ENCODE measurements around the gene PLCB4.

PLCB4 gene

GRCh38 chr20:9154464-9155024 lies 85.7 kb downstream of the PLCB4 start:
- no peak overlapping the region for H3K27ac ChIP-seq (replicated peaks)
- DNase-seq (ENCODE audit: low read depth in 1 of 2, low spot score in 1 of 2), result no peak
- H3K27me3 ChIP-seq (ENCODE audit: insufficient read depth, poor library complexity, severe bottlenecking), result no peaks in the 10 kb centered on the region
- H3K4me3 ChIP-seq (replicated peaks; ENCODE audit: insufficient read depth, low read length), result no peak overlapping the region
- TF ChIP-seq SPI1 (IDR thresholded peaks at IDR 0.05; ENCODE audit: borderline replicate concordance, low read depth) (no peak), CTCF (IDR thresholded peaks at IDR 0.05; ENCODE audit: insufficient read depth, low read length) (no peak), REST (IDR thresholded peaks at IDR 0.05; ENCODE audit: insufficient replicate concordance, low read depth) (no peak), GABPA (IDR thresholded peaks at IDR 0.05; ENCODE audit: low read depth) (no peak)

DNA sequence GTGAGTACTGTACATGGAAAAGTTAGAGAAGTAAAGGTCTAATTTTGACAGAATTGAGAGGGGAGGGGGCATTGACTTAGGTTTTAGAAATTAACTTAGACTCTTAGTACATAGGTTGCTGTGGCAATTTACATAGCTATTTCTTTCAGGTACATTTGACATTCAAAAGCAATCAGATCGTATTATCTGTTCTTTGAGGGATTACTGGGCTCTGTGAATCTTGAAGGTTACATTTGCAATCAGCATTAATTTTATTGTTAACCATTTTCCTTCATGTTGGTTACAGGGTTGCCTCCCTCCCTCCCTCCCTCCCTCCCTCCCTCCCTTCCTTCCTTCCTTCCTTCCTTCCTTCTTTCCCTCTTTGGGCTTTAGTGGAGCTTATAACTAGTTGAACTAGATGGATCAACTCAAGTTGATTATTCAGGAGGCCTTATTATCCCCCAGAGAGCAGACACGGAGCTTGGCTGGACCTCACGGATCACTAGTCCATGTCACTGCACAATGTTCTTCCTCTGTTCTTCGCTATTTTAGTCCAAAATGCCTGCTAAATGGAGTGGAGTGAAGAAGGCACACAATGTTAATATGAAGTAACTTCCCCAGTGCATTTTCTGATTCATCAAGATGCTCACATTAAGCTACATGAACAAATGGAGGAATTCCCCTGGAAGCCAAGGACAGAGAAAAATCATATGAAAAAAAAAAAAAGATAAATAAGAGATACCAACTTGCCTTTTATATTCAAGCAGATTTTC lies 87.8 kb downstream of the PLCB4 start:
- H3K27me3 ChIP-seq (ENCODE audit: insufficient read depth, poor library complexity, severe bottlenecking), result no peaks in the 10 kb centered on the region
- DNase-seq (ENCODE audit: low read depth in 1 of 2, low spot score in 1 of 2), result no peak
- no peak overlapping the region for H3K27ac ChIP-seq (replicated peaks)
- no peak for TF ChIP-seq CTCF (IDR thresholded peaks at IDR 0.05; ENCODE audit: insufficient read depth, low read length)
- TF ChIP-seq POLR2AphosphoS5 (IDR thresholded peaks at IDR 0.05; ENCODE audit: low read depth), result no peak
- TF ChIP-seq REST (IDR thresholded peaks at IDR 0.05; ENCODE audit: insufficient replicate concordance, low read depth), result no peak
- no peak for TF ChIP-seq GABPA (IDR thresholded peaks at IDR 0.05; ENCODE audit: low read depth)
- TF ChIP-seq SPI1 (IDR thresholded peaks at IDR 0.05; ENCODE audit: borderline replicate concordance, low read depth), result no peak
- no peak overlapping the region for H3K4me3 ChIP-seq (replicated peaks; ENCODE audit: insufficient read depth, low read length)

GRCh38 chr20:9160331-9160730 lies 91.4 kb downstream of the PLCB4 start:
- no peak overlapping the region for H3K4me3 ChIP-seq (replicated peaks; ENCODE audit: insufficient read depth, low read length)
- no peaks in the 10 kb centered on the region for H3K27me3 ChIP-seq (ENCODE audit: insufficient read depth, poor library complexity, severe bottlenecking)
- no peak overlapping the region for H3K27ac ChIP-seq (replicated peaks)
- no peak for DNase-seq (ENCODE audit: low read depth in 1 of 2, low spot score in 1 of 2)
- no peak for TF ChIP-seq CTCF (IDR thresholded peaks at IDR 0.05; ENCODE audit: insufficient read depth, low read length)
- TF ChIP-seq GABPA (IDR thresholded peaks at IDR 0.05; ENCODE audit: low read depth), result no peak
- TF ChIP-seq SPI1 (IDR thresholded peaks at IDR 0.05; ENCODE audit: borderline replicate concordance, low read depth), result no peak
- no peak for TF ChIP-seq POLR2AphosphoS5 (IDR thresholded peaks at IDR 0.05; ENCODE audit: low read depth)
- TF ChIP-seq REST (IDR thresholded peaks at IDR 0.05; ENCODE audit: insufficient replicate concordance, low read depth), result no peak
